Fibroblast of the aortic adventitia (primary cell): Measurements from ENCODE around the gene MARCOL. TPM values are rescaled to one million over a fixed set of nuclear protein-coding genes. Genes with fewer than 3 reads are reported as not detected.
A peak's percentile ranks its signal among the peaks of the same experiment; 100 is the strongest.
"Not testable (repeated sequence)": the region's sequence is repeated elsewhere in the genome, so short reads cannot be mapped to it uniquely, and the experiment has no call there.

Source experiments
- DNase-seq: peaks from one replicate; pipeline ENCODE4 v3.0.0-alpha.2; 2010; ENCODE audit warnings: low read depth
- H3K4me3 ChIP-seq: 2 replicates; pipeline ENCODE4 v1.5.1; 2011; ENCODE audit warnings: low read depth, mild to moderate bottlenecking, control low read depth, low read length, moderate library complexity
- small RNA-seq: library from RNA; depleted of rRNA; stranded (forward); fragments of <200 nt; gene quantifications from one replicate; pipeline ENCODE3, GENCODE V24; 2012
- total RNA-seq: library from RNA; depleted of rRNA; stranded (reverse); fragments of >200 nt; gene quantifications from 2 replicates; pipeline ENCODE4 v1.2.3, GENCODE V29; 2012; ENCODE audit warnings: low replicate concordance
- TF ChIP-seq, protein P1 (sequence below): IDR thresholded peaks from 2 replicates; pipeline ENCODE4 v1.5.1; 2011; ENCODE audit warnings: mild to moderate bottlenecking, low read length, control low read depth, inconsistent platforms; ENCODE audit not compliant: insufficient read depth

Gene MARCOL
- total RNA-seq, 1 donor, result not detected

DNA sequence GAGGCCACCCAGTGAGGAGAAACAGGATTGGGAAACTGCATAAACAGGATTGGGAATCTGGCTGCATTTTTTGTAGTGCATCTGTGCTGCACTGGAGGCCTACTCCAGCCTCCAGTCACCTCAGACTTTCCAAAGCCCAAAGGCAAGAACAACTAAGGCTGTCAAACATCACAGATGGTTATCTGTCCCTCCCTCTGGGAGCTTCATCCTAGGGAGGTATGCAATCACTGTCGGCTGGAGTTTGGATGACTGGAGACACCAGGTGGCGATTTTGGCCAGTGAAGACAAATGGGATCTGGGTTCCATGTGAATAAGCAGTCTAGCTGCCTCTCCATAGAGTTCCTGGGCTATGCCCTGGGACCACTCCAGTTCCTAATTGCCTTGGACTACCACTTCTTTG, 21.0 kb downstream of the MARCOL start:
- TF ChIP-seq, protein P1, sequence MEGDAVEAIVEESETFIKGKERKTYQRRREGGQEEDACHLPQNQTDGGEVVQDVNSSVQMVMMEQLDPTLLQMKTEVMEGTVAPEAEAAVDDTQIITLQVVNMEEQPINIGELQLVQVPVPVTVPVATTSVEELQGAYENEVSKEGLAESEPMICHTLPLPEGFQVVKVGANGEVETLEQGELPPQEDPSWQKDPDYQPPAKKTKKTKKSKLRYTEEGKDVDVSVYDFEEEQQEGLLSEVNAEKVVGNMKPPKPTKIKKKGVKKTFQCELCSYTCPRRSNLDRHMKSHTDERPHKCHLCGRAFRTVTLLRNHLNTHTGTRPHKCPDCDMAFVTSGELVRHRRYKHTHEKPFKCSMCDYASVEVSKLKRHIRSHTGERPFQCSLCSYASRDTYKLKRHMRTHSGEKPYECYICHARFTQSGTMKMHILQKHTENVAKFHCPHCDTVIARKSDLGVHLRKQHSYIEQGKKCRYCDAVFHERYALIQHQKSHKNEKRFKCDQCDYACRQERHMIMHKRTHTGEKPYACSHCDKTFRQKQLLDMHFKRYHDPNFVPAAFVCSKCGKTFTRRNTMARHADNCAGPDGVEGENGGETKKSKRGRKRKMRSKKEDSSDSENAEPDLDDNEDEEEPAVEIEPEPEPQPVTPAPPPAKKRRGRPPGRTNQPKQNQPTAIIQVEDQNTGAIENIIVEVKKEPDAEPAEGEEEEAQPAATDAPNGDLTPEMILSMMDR, result no peak
- no peak overlapping the region for H3K4me3 ChIP-seq
- DNase-seq, result no peak

DNA sequence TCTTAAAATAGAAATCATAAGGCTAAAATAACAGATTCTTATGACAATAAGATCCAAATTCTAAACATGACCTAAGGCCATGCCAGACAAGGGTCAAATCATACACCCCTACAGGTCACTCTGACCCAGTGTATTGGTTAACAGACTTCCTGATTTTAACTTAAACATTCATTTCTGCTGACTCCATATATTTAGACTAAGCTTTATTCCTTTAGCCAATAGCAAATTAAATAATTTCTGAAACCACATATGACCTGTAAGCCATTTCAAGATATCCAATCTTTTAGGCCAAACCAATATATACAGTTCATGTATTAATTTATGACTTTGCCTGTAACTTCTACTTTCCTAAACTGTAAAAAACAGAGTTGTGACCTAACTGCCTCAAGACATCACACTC, 22.9 kb downstream of the MARCOL start:
- no peak overlapping the region for H3K4me3 ChIP-seq
- no peak for DNase-seq
- TF ChIP-seq, protein P1, result no peak

- TF ChIP-seq, protein P1, result no peak
These were observed 29.6 kb downstream of the MARCOL start for GRCh38 chr5:148267962-148268361.

GRCh38 chr5:148268566-148268965, 30.2 kb downstream of the MARCOL start, which contains the start of gene SPINK13:
Gene SPINK13, plus strand, starts transcription at chr5:148268794. Its CDS starts 1,279 bp downstream, at chr5:148270073.
- TF ChIP-seq, protein P1, result no peak
- peak; percentile 52 for DNase-seq
- H3K4me3 ChIP-seq, result no peak within 1 kb of the TSS

More at GRCh38 chr5:148267962-148268361, 29.6 kb downstream of the MARCOL start:
- DNase-seq, result no peak
- no peak overlapping the region for H3K4me3 ChIP-seq

DNA sequence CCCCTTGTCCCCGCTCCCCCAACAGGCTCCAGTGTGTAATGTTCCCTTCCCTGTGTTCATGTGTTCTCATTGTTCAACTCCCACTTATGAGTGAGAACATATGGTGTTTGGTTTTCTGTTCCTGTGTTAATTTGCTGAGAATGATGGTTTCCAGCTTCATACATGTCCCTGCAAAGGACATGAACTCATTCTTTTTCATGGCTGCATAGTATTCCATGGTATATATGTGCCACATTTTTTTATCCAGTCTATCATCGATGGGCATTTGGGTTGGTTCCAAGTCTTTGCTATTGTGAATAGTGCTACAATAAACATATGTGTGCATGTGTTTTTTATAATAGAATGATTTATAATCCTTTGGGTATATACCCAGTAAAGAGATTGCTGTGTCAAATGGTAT, 36.8 kb downstream of the MARCOL start:
- H3K4me3 ChIP-seq, DNase-seq: not testable (repeated sequence)

GRCh38 chr5:148280893-148281292, 42.6 kb downstream of the MARCOL start:
- not testable (repeated sequence) for DNase-seq, H3K4me3 ChIP-seq

DNA sequence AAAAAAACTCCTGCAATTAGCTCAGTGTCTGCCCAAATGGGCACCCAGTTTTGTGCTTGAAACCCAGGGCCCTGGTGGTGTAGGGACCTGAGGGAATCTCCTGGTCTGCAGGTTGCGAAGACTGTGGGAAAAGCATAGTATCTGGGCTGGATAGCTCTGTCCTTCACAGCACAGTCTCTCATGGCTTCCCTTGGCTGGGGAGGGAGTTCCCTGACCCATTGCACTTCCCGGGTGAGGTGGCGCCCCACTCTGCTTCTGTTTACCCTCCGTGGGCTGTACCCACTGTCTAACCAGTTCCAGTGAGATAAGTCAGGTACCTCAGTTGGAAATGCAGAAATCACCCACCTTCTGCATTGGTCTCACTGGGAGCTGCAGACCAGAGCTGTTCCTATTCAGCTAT, 43.0 kb downstream of the MARCOL start:
- not testable (repeated sequence) for DNase-seq, H3K4me3 ChIP-seq

- no peak overlapping the region for H3K4me3 ChIP-seq
- TF ChIP-seq, protein P1, result peak; percentile 50
- DNase-seq, result peak; percentile 29
These were observed 52.2 kb downstream of the MARCOL start for GRCh38 chr5:148290271-148291195.

Small RNAs within 50 kb of the gene (small RNA-seq; reads per million reads assigned to genes)
- not detected for gene HMGN1P16

Other genes with a start within 250 kb of the MARCOL start
- not detected in 2 replicates for gene SPINK5, start 174.5 kb upstream of the MARCOL start, total RNA-seq
- gene SPINK14, start 70.0 kb upstream of the MARCOL start, total RNA-seq, result not detected in 2 replicates
- gene SPINK6, start 35.5 kb upstream of the MARCOL start, total RNA-seq, result not detected in 2 replicates
- gene SPINK13, start 30.3 kb downstream of the MARCOL start, total RNA-seq, result not detected in 2 replicates
- 0.41 TPM in 1 of 2 replicates, not detected in the other for gene SPINK7, start 73.9 kb downstream of the MARCOL start, total RNA-seq
- gene SPINK9, start 97.0 kb downstream of the MARCOL start, total RNA-seq, result not detected in 2 replicates
- 45.7 and 61.0 TPM in 2 replicates for gene FBXO38, start 145.4 kb downstream of the MARCOL start, total RNA-seq